WERI-Rb-1 (cell line): ENCODE measurements around the gene MAPKAPK3.

Source experiments
- DNase-seq: peaks from one replicate; pipeline ENCODE4 v3.0.0-alpha.2; 2020
- H3K27ac ChIP-seq: fragments of 250-450 bp; sonication (Bioruptor Pico); 2 replicates; pipeline ENCODE4 v1.5.1; 2020; ENCODE audit warnings: mild to moderate bottlenecking, moderate library complexity
- H3K27me3 ChIP-seq: fragments of 250-450 bp; sonication (Bioruptor Pico); 2 replicates; pipeline ENCODE4 v1.5.1; 2021; ENCODE audit warnings: mild to moderate bottlenecking, low read depth, moderate library complexity; ENCODE audit not compliant: insufficient read depth, severe bottlenecking
- H3K36me3 ChIP-seq: fragments of 250-450 bp; sonication (Bioruptor Pico); 2 replicates; pipeline ENCODE4 v1.5.1; 2020; ENCODE audit warnings: mild to moderate bottlenecking, moderate library complexity
- H3K4me3 ChIP-seq: 2 replicates; pipeline ENCODE4 v1.5.1; 2011; ENCODE audit warnings: low read depth, mild to moderate bottlenecking, control low read depth, low read length
- H3K9me3 ChIP-seq: fragments of 250-450 bp; sonication (Bioruptor Pico); 2 replicates; pipeline ENCODE4 v1.5.1; 2021; ENCODE audit warnings: mild to moderate bottlenecking, moderate library complexity; ENCODE audit not compliant: severe bottlenecking
- TF ChIP-seq, protein P1 (sequence below): IDR thresholded peaks from 2 replicates; pipeline ENCODE4 v1.5.1; 2011; ENCODE audit warnings: low read depth, mild to moderate bottlenecking, control low read depth, inconsistent platforms, low read length

Gene MAPKAPK3

DNA sequence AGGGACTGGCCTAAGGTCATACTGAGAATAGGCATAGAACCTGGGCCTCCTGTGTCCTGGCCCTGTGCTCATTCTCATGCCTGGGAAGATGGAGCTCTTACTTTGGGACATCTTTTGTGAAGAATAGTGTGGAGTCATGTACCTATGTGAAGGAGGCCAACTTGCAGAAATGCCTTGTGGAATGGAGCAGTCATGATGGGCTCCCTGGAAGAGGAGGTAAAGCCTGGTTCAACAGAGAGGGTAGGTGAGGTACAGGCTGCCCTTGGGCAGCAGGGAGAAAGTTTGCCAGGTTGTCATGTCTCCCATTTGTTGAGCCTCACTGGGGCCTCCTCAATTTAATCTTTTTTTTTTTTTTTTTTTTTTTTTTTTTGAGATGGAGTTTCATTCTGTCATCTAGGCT, 18.1 kb downstream of the MAPKAPK3 start:
- Histone ChIP-seq H3K36me3 (no peaks in the 10 kb centered on the region), H3K27ac (no peak overlapping the region), H3K4me3 (no peak overlapping the region), H3K9me3 (no peaks in the 10 kb centered on the region), H3K27me3 (no peaks in the 10 kb centered on the region)
- DNase-seq = no peak
- TF ChIP-seq, protein P1, sequence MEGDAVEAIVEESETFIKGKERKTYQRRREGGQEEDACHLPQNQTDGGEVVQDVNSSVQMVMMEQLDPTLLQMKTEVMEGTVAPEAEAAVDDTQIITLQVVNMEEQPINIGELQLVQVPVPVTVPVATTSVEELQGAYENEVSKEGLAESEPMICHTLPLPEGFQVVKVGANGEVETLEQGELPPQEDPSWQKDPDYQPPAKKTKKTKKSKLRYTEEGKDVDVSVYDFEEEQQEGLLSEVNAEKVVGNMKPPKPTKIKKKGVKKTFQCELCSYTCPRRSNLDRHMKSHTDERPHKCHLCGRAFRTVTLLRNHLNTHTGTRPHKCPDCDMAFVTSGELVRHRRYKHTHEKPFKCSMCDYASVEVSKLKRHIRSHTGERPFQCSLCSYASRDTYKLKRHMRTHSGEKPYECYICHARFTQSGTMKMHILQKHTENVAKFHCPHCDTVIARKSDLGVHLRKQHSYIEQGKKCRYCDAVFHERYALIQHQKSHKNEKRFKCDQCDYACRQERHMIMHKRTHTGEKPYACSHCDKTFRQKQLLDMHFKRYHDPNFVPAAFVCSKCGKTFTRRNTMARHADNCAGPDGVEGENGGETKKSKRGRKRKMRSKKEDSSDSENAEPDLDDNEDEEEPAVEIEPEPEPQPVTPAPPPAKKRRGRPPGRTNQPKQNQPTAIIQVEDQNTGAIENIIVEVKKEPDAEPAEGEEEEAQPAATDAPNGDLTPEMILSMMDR = no peak

DNA sequence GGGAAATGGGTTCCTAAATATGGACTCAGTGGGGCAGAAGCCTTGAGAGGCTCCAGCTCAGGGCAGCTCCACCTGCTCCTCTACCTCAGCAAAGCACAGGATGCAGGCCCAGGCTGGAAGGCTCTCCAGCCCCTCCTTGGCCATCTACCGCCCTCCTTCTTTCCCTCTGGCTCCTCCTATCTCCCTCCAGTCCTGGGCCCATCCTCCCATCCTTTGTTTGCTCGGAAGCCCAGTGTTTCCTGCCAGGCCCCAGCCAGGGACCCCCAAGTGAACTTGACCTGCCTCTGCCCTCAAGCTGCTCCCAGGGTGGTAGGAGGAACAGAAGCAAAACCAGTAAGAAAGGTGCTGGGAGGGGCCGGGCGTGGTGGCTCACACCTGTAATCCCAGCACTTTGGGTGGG, 20.1 kb downstream of the MAPKAPK3 start:
- no peak overlapping the region for H3K27ac ChIP-seq
- no peaks in the 10 kb centered on the region for H3K9me3 ChIP-seq
- no peak overlapping the region for H3K4me3 ChIP-seq
- TF ChIP-seq, protein P1 = no peak
- peaks cover 3% of the 10 kb centered on the region; the same call in 1 of the 2 replicates for H3K36me3 ChIP-seq
- no peaks in the 10 kb centered on the region for H3K27me3 ChIP-seq
- DNase-seq = no peak

DNA sequence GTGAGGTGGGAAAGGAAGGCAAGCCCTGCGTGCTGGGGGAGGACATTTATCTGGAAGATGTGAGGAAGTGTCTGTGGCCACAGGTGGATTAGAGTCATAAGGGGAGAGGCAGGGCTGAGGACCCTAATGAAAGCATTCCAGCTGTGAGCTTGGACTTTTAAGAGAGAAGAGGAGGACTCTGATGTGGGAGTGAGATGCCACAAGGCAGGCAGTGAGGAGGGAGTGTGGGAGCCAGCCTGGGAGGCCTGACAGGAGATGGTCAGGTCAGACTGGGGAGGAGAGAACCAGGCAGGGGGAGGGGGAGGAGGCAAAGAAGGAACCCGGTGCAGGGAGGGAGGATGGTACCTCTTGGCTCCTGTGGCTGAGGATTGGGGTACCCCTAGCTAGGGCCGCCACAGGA, 21.0 kb downstream of the MAPKAPK3 start:
- Histone ChIP-seq H3K27me3 (no peaks in the 10 kb centered on the region), H3K27ac (no peak overlapping the region), H3K4me3 (no peak overlapping the region), H3K9me3 (no peaks in the 10 kb centered on the region), H3K36me3 (peaks cover 9% of the 10 kb centered on the region)
- TF ChIP-seq, protein P1 = no peak
- DNase-seq = no peak

DNA sequence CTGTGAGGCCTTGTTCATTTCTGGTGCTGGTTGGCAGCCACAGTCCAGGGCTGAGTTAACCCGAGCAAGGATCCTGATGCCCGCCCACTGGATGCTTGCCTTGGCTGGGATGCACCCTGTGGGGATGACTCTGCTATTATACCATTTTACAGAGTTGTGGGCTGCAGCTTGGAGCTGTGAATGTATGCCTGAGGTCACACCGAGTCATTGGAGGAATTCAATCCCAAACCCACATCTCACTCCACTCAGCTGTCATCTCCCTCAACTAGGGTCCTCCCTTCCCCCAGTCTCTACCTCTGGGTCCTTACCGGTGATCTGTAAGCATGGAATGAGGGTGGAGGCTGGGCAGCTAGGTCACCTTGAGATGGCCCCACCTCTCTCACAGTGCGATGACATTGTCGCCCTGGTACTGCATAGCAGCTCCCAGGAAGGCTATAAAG, 22.1 kb downstream of the MAPKAPK3 start:
- no peak overlapping the region for H3K27ac ChIP-seq
- TF ChIP-seq, protein P1 = no peak

DNA sequence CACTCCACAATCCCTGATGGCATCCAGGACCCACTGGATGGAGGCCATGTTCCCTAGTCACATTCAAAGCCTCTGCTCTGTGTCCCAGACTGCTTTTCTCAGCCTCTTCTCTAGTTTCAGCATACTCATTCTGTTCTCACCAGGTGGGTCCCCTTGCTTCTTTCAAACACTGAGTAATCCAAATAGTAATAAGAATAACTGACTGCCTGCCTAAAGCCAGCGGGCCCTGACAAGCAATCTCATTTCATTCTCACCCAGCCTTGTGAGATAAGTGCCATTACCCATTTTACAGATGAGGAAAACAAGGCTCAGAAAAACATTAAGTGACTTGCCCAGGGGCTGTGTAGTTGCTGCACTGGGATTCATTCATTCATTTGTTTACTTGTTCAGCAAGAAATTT, 25.4 kb downstream of the MAPKAPK3 start:
- TF ChIP-seq, protein P1 = no peak
- no peak for DNase-seq
- no peak overlapping the region for H3K27ac ChIP-seq
- H3K27me3 ChIP-seq = no peaks in the 10 kb centered on the region
- no peak overlapping the region for H3K4me3 ChIP-seq
- H3K36me3 ChIP-seq = peaks cover 19% of the 10 kb centered on the region
- H3K9me3 ChIP-seq = no peaks in the 10 kb centered on the region

More for the DNA sequence above, 22.1 kb downstream of the MAPKAPK3 start:
- no peaks in the 10 kb centered on the region for H3K27me3 ChIP-seq
- no peak overlapping the region for H3K4me3 ChIP-seq
- no peak for DNase-seq
- H3K9me3 ChIP-seq = no peaks in the 10 kb centered on the region
- H3K36me3 ChIP-seq = peaks cover 14% of the 10 kb centered on the region

DNA sequence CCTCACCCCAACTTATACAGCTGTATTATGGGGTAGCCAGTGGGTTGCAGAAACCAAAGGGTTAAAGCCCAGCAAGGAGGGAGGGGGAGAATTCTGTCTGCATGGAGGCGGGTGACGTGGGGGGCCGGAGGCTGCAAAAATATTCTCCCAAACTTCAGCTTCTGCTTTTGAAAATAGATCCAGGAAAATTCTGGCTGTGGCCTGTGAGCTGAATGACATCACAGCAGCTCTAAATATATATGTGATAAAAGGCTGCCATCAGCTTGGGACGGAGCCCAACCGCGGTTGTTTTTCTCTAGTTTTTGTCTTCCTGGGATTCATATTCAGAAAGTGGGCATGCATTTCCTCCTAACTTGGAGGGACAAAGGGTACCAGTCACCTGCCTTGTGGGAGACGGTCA, 27.6 kb downstream of the MAPKAPK3 start:
- Histone ChIP-seq H3K36me3 (peaks cover 19% of the 10 kb centered on the region), H3K9me3 (no peaks in the 10 kb centered on the region), H3K27me3 (no peaks in the 10 kb centered on the region), H3K27ac (no peak overlapping the region), H3K4me3 (no peak overlapping the region)
- TF ChIP-seq, protein P1 = no peak
- DNase-seq = no peak
